GM23338 (cell line): ENCODE measurements around the gene GRM3. TPM values are rescaled to one million over a fixed set of nuclear protein-coding genes. Genes with fewer than 3 reads are reported as not detected.

Experiments
- ATAC-seq: fragments of 200-7000 bp; cut with Tn5 transposase; 3 replicates; pipeline ENCODE4 v1.9.1; 2020
- DNase-seq: peaks from one replicate; pipeline ENCODE4 v3.0.0-alpha.2; 2015; ENCODE audit warnings: low spot score
- H2AFZ ChIP-seq: fragments of 200-600 bp; sonication (generic); 2 replicates; pipeline ENCODE4 v1.8.0; 2016; ENCODE audit warnings: antibody characterized with exemption, mild to moderate bottlenecking, moderate library complexity
- H3F3A ChIP-seq: fragments of 200-600 bp; sonication (generic); replicated peaks from 2 replicates; pipeline ENCODE4 v1.8.0; 2017; ENCODE audit warnings: antibody characterized with exemption, mixed run types, low read depth
- H3K27ac ChIP-seq: fragments of 200-600 bp; sonication (generic); 2 replicates; pipeline ENCODE4 v1.6.1; 2016; ENCODE audit warnings: low read depth
- H3K27me3 ChIP-seq: fragments of 200-600 bp; sonication (generic); 2 replicates; pipeline ENCODE4 v1.8.0; 2016; ENCODE audit warnings: mild to moderate bottlenecking, mixed run types, moderate library complexity; ENCODE audit not compliant: insufficient read depth
- H3K36me3 ChIP-seq: fragments of 200-600 bp; sonication (generic); 2 replicates; pipeline ENCODE4 v1.8.0; 2016; ENCODE audit warnings: mild to moderate bottlenecking; ENCODE audit not compliant: insufficient read depth
- H3K4me1 ChIP-seq: fragments of 200-600 bp; sonication (generic); 2 replicates; pipeline ENCODE4 v1.8.0; 2016; ENCODE audit warnings: mild to moderate bottlenecking, moderate library complexity; ENCODE audit not compliant: insufficient read depth
- H3K4me2 ChIP-seq: fragments of 200-600 bp; sonication (generic); 2 replicates; pipeline ENCODE4 v1.7.1; 2017; ENCODE audit warnings: mixed run types
- H3K4me3 ChIP-seq: fragments of 200-600 bp; sonication (generic); 2 replicates; pipeline ENCODE4 v1.6.1; 2016; ENCODE audit warnings: mixed run types
- H3K79me2 ChIP-seq: fragments of 200-600 bp; sonication (generic); replicated peaks from 2 replicates; pipeline ENCODE4 v1.8.0; 2017; ENCODE audit warnings: mild to moderate bottlenecking; ENCODE audit not compliant: insufficient read depth
- H3K9me2 ChIP-seq: fragments of 200-600 bp; sonication (generic); 2 replicates; pipeline ENCODE4 v1.8.0; 2017; ENCODE audit not compliant: insufficient read depth
- H4K20me1 ChIP-seq: fragments of 200-600 bp; sonication (generic); replicated peaks from 2 replicates; pipeline ENCODE4 v1.8.0; 2017; ENCODE audit warnings: mild to moderate bottlenecking; ENCODE audit not compliant: insufficient read depth
- H3K27ac Mint-ChIP-seq: 2 replicates; pipeline ENCODE4 v1.8.0; 2020; ENCODE audit warnings: inconsistent platforms, mild to moderate bottlenecking, moderate library complexity, mixed read lengths
- H3K27me3 Mint-ChIP-seq: 3 replicates; pipeline ENCODE4 v1.8.0; 2022; ENCODE audit warnings: low read depth, mild to moderate bottlenecking, moderate library complexity, mixed read lengths, inconsistent platforms; ENCODE audit not compliant: insufficient read depth, poor library complexity
- H3K36me3 Mint-ChIP-seq: 3 replicates; pipeline ENCODE4 v1.8.0; 2021; ENCODE audit warnings: low read depth, mild to moderate bottlenecking, inconsistent platforms, moderate library complexity, mixed read lengths
- H3K4me1 Mint-ChIP-seq: 3 replicates; pipeline ENCODE4 v1.8.0; 2020; ENCODE audit warnings: mild to moderate bottlenecking, inconsistent platforms, mixed read lengths
- H3K4me3 Mint-ChIP-seq: 3 replicates; pipeline ENCODE4 v1.8.0; 2021; ENCODE audit warnings: moderate library complexity, mild to moderate bottlenecking, inconsistent platforms, mixed read lengths
- H3K9me3 Mint-ChIP-seq: 3 replicates; pipeline ENCODE4 v1.8.0; 2020; ENCODE audit warnings: moderate library complexity, mild to moderate bottlenecking, inconsistent platforms, mixed read lengths
- CREB1 ChIP-seq: fragments of 250-450 bp; sonication (Bioruptor Pico); IDR thresholded peaks from 2 replicates; pipeline ENCODE4 v1.5.0; 2020; ENCODE audit warnings: low read depth, mild to moderate bottlenecking, moderate library complexity
- EZH2 ChIP-seq: fragments of 200-600 bp; sonication (generic); IDR thresholded peaks from one replicate; pipeline ENCODE4 v1.8.0; 2017; ENCODE audit warnings: antibody characterized with exemption, mild to moderate bottlenecking, low read depth; ENCODE audit not compliant: unreplicated experiment
- EZH2phosphoT487 ChIP-seq: fragments of 200-600 bp; sonication (generic); IDR thresholded peaks from one replicate; pipeline ENCODE4 v1.8.1; 2018; ENCODE audit warnings: antibody characterized with exemption; ENCODE audit not compliant: unreplicated experiment
- JUNB ChIP-seq: IDR thresholded peaks from one replicate; pipeline ENCODE4 v1.6.1; 2016; ENCODE audit warnings: antibody characterized with exemption; ENCODE audit not compliant: unreplicated experiment
- NANOG ChIP-seq: IDR thresholded peaks from 2 replicates; pipeline ENCODE4 v1.6.1; 2016; ENCODE audit warnings: antibody characterized with exemption, borderline replicate concordance
- STAT1 ChIP-seq: IDR thresholded peaks from one replicate; pipeline ENCODE4 v1.6.1; 2016; ENCODE audit warnings: antibody characterized with exemption; ENCODE audit not compliant: unreplicated experiment
- polyA plus RNA-seq: library from polyadenylated mRNA; unstranded; fragments of >200 nt; fragmentation: Nextera tagmentation; extraction: Ambion mirVana; gene quantifications from 2 replicates; pipeline ENCODE4 v1.2.1, GENCODE V29; 2016
- total RNA-seq: library from RNA; depleted of rRNA; stranded (reverse); fragments of >200 nt; shearing (Covaris generic); gene quantifications from 2 replicates; pipeline ENCODE4 v1.2.3, GENCODE V29; 2014
- TF ChIP-seq, protein P1 (sequence below): fragments of 250-450 bp; sonication (Bioruptor Pico); IDR thresholded peaks from 2 replicates; pipeline ENCODE4 v1.5.0; 2020; ENCODE audit warnings: mild to moderate bottlenecking, moderate library complexity

Gene GRM3
- total and polyA plus RNA-seq, 2 experiments from 2014 or later, result 0.79 to 1.9 TPM

GRCh38 chr7:86647385-86648094 lies 3.8 kb downstream of the GRM3 start:
- no peaks in the 10 kb centered on the region for H3K9me3 Mint-ChIP-seq
- no peak overlapping the region for H2AFZ ChIP-seq
- no peak overlapping the region for H3K27ac ChIP-seq
- no peaks in the 10 kb centered on the region for H3K9me2 ChIP-seq
- H3K4me1 ChIP-seq, result peaks cover 30% of the 10 kb centered on the region
- DNase-seq, result no peak
- H3K4me1 Mint-ChIP-seq, result peaks cover 38% of the 10 kb centered on the region
- ATAC-seq, result no peak
- no peaks in the 10 kb centered on the region for H3K36me3 Mint-ChIP-seq
- H3K36me3 ChIP-seq, result no peaks in the 10 kb centered on the region
- H3K4me2 ChIP-seq, result peak overlapping the region; percentile 7; the same call in 1 of the 2 replicates
- TF ChIP-seq JUNB (no peak), EZH2 (no peak), EZH2phosphoT487 (no peak), NANOG (no peak), CREB1 (CRISPR knock-in tag) (no peak), STAT1 (no peak)
- TF ChIP-seq, protein P1, sequence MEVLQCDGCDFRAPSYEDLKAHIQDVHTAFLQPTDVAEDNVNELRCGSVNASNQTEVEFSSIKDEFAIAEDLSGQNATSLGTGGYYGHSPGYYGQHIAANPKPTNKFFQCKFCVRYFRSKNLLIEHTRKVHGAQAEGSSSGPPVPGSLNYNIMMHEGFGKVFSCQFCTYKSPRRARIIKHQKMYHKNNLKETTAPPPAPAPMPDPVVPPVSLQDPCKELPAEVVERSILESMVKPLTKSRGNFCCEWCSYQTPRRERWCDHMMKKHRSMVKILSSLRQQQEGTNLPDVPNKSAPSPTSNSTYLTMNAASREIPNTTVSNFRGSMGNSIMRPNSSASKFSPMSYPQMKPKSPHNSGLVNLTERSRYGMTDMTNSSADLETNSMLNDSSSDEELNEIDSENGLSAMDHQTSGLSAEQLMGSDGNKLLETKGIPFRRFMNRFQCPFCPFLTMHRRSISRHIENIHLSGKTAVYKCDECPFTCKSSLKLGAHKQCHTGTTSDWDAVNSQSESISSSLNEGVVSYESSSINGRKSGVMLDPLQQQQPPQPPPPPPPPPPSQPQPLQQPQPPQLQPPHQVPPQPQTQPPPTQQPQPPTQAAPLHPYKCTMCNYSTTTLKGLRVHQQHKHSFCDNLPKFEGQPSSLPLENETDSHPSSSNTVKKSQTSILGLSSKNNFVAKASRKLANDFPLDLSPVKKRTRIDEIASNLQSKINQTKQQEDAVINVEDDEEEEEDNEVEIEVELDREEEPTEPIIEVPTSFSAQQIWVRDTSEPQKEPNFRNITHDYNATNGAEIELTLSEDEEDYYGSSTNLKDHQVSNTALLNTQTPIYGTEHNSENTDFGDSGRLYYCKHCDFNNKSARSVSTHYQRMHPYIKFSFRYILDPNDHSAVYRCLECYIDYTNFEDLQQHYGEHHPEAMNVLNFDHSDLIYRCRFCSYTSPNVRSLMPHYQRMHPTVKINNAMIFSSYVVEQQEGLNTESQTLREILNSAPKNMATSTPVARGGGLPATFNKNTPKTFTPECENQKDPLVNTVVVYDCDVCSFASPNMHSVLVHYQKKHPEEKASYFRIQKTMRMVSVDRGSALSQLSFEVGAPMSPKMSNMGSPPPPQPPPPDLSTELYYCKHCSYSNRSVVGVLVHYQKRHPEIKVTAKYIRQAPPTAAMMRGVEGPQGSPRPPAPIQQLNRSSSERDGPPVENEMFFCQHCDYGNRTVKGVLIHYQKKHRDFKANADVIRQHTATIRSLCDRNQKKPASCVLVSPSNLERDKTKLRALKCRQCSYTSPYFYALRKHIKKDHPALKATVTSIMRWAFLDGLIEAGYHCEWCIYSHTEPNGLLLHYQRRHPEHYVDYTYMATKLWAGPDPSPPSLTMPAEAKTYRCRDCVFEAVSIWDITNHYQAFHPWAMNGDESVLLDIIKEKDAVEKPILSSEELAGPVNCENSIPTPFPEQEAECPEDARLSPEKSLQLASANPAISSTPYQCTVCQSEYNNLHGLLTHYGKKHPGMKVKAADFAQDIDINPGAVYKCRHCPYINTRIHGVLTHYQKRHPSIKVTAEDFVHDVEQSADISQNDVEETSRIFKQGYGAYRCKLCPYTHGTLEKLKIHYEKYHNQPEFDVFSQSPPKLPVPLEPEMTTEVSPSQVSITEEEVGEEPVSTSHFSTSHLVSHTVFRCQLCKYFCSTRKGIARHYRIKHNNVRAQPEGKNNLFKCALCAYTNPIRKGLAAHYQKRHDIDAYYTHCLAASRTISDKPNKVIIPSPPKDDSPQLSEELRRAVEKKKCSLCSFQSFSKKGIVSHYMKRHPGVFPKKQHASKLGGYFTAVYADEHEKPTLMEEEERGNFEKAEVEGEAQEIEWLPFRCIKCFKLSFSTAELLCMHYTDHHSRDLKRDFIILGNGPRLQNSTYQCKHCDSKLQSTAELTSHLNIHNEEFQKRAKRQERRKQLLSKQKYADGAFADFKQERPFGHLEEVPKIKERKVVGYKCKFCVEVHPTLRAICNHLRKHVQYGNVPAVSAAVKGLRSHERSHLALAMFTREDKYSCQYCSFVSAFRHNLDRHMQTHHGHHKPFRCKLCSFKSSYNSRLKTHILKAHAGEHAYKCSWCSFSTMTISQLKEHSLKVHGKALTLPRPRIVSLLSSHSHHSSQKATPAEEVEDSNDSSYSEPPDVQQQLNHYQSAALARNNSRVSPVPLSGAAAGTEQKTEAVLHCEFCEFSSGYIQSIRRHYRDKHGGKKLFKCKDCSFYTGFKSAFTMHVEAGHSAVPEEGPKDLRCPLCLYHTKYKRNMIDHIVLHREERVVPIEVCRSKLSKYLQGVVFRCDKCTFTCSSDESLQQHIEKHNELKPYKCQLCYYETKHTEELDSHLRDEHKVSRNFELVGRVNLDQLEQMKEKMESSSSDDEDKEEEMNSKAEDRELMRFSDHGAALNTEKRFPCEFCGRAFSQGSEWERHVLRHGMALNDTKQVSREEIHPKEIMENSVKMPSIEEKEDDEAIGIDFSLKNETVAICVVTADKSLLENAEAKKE (CRISPR knock-in tag), result no peak
- H3K27ac Mint-ChIP-seq, result no peak overlapping the region
- H3F3A ChIP-seq, result no peaks in the 10 kb centered on the region
- peaks cover 26% of the 10 kb centered on the region for H3K27me3 ChIP-seq
- no peak overlapping the region for H3K4me3 ChIP-seq
- no peaks in the 10 kb centered on the region for H3K79me2 ChIP-seq
- no peaks in the 10 kb centered on the region for H4K20me1 ChIP-seq
- H3K27me3 Mint-ChIP-seq, result peaks cover 11% of the 10 kb centered on the region
- H3K4me3 Mint-ChIP-seq, result no peak overlapping the region
